ENCODE data around the gene GDF15.

- TF ChIP-seq CTCF (IDR thresholded peaks at IDR 0.05): peak; percentile 58 to 76 (median 68)
- no peak for TF ChIP-seq POLR2A (IDR thresholded peaks at IDR 0.05)
Measured at GRCh38 chr19:18349524-18350128, 36.3 kb upstream of the GDF15 start.

All from testis (tissue), 2 donors.